Testis (tissue), 2 donors: ENCODE measurements around the gene MLXIP.

Source experiments
- POLR2A ChIP-seq: fragments of 450-650 bp; IDR thresholded peaks from one replicate; pipeline ENCODE4 v1.6.1; 2017; ENCODE audit warnings: antibody characterized with exemption, mild to moderate bottlenecking, moderate library complexity
- TF ChIP-seq, protein P1 (sequence below), 3 experiments: fragments of 450-650 bp in 2 of 3; fragments of 200-600 bp in 1 of 3; sonication (generic) in 1 of 3; IDR thresholded peaks; one replicate each; pipeline ENCODE4 v1.5.1; 2016 to 2019; ENCODE audit warnings: antibody characterized with exemption in 3 of 3, mild to moderate bottlenecking in 2 of 3, moderate library complexity in 1 of 3

DNA sequence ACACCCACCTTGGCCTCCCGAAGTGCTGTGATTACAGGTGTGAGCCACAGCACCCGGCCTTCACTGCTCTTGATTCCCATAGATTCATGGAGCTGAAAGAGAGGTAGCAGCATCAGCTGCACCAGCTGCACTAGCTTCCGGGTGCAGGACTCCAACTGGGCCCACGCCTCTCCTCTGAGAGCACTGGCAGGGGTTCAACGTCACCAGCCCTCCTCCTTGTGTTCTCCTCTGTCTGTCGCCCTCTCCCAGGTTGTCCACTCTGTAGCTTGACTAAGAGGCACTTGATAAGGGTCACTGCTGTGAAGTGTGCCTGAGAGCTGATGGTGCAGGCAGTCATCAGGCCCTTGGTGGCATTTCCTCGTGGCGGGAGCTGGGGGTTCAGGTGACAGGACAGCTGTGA lies 28.3 kb downstream of the MLXIP start:
- TF ChIP-seq, protein P1, sequence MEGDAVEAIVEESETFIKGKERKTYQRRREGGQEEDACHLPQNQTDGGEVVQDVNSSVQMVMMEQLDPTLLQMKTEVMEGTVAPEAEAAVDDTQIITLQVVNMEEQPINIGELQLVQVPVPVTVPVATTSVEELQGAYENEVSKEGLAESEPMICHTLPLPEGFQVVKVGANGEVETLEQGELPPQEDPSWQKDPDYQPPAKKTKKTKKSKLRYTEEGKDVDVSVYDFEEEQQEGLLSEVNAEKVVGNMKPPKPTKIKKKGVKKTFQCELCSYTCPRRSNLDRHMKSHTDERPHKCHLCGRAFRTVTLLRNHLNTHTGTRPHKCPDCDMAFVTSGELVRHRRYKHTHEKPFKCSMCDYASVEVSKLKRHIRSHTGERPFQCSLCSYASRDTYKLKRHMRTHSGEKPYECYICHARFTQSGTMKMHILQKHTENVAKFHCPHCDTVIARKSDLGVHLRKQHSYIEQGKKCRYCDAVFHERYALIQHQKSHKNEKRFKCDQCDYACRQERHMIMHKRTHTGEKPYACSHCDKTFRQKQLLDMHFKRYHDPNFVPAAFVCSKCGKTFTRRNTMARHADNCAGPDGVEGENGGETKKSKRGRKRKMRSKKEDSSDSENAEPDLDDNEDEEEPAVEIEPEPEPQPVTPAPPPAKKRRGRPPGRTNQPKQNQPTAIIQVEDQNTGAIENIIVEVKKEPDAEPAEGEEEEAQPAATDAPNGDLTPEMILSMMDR (IDR thresholded peaks at IDR 0.05): no peak
- no peak for TF ChIP-seq POLR2A
